Neutrophil (primary cell): ENCODE results near the gene DLEU7.

Experiments used
- H3K27ac ChIP-seq: fragments of 200-600 bp; sonication (generic); 2 replicates; pipeline ENCODE4 v1.5.1; 2016; ENCODE audit warnings: mild to moderate bottlenecking, moderate library complexity
- H3K27me3 ChIP-seq: fragments of 200-600 bp; sonication (generic); 2 replicates; pipeline ENCODE4 v1.6.0; 2016; ENCODE audit warnings: mild to moderate bottlenecking
- H3K36me3 ChIP-seq: fragments of 200-600 bp; sonication (generic); 2 replicates; pipeline ENCODE4 v1.5.1; 2017
- H3K4me1 ChIP-seq, 2 experiments: fragments of 200-600 bp in 1 of 2; sonication (generic) in 1 of 2; 1 replicate in 1 of 2; 2 replicates in 1 of 2; pipeline versions ENCODE4 v1.5.1 to v1.6.1; 2013 to 2016; ENCODE audit warnings: low read depth in 1 of 2, low read length in 1 of 2, mild to moderate bottlenecking in 1 of 2, moderate library complexity in 1 of 2; ENCODE audit not compliant: control insufficient read depth in 1 of 2, insufficient read depth in 1 of 2
- H3K4me3 ChIP-seq, 2 experiments: fragments of 200-600 bp in 1 of 2; sonication (generic) in 1 of 2; 1 replicate in 1 of 2; 2 replicates in 1 of 2; pipeline ENCODE4 v1.5.1; 2013 to 2016; ENCODE audit warnings: low read depth in 1 of 2, low read length in 1 of 2, mild to moderate bottlenecking in 1 of 2, moderate library complexity in 1 of 2
- H3K9me3 ChIP-seq: fragments of 200-600 bp; sonication (generic); 2 replicates; pipeline ENCODE4 v1.5.1; 2016
- TF ChIP-seq, protein P1 (sequence below): fragments of 200-600 bp; sonication (generic); IDR thresholded peaks from 2 replicates; pipeline ENCODE4 v1.5.1; 2016; ENCODE audit warnings: antibody characterized with exemption

DLEU7 gene

DNA sequence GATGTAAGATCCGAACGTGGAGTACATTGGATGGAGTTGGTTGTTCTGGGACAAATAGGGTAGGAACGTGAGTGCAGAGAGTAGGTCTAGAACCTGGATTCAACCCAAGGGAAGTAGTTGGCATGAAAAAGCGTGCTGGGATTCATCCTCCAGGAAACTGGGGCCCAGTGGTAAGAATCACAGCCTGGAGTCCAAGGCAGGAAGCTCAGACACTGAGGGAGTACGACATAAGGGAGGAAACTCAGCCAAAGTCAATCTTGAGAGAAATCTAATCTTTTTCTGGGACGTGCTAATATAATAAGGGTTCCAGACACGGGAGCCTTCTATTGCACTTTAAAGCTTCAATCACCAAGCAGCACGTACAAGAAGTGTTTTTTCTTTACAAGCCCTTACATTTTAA is 46.4 kb downstream of the DLEU7 start:
- H3K27ac ChIP-seq, result no peak overlapping the region
- TF ChIP-seq, protein P1, sequence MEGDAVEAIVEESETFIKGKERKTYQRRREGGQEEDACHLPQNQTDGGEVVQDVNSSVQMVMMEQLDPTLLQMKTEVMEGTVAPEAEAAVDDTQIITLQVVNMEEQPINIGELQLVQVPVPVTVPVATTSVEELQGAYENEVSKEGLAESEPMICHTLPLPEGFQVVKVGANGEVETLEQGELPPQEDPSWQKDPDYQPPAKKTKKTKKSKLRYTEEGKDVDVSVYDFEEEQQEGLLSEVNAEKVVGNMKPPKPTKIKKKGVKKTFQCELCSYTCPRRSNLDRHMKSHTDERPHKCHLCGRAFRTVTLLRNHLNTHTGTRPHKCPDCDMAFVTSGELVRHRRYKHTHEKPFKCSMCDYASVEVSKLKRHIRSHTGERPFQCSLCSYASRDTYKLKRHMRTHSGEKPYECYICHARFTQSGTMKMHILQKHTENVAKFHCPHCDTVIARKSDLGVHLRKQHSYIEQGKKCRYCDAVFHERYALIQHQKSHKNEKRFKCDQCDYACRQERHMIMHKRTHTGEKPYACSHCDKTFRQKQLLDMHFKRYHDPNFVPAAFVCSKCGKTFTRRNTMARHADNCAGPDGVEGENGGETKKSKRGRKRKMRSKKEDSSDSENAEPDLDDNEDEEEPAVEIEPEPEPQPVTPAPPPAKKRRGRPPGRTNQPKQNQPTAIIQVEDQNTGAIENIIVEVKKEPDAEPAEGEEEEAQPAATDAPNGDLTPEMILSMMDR, result no peak
- H3K36me3 ChIP-seq, result no peaks in the 10 kb centered on the region

DNA sequence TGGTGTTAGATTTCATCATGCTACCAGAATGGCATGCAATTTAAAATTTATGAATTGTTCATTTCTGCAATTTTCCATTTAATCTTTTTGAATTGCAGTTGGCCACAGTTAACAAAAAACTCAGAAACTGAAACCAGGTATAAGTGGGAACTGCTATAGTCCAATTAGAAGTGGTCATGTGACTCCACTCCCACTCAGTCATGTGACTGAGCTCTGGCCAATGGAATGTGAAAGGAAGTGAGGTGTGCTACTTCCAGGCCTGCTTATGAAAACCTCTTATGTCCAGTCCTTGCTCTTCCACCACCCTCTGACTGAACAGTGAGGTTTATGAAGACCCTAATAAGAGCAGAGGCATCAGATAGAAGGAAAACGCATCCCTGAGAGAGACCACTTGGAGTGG is 47.0 kb downstream of the DLEU7 start:
- Histone ChIP-seq H3K27me3 (no peaks in the 10 kb centered on the region), H3K27ac (no peak overlapping the region), H3K4me1 (no peaks in the 10 kb centered on the region), H3K9me3 (no peaks in the 10 kb centered on the region), H3K36me3 (no peaks in the 10 kb centered on the region), H3K4me3 (no peak overlapping the region)
- TF ChIP-seq, protein P1, result no peak

More for the DNA sequence above, 46.4 kb downstream of the DLEU7 start:
- no peaks in the 10 kb centered on the region for H3K27me3 ChIP-seq
- H3K4me3 ChIP-seq, result no peak overlapping the region
- no peaks in the 10 kb centered on the region for H3K9me3 ChIP-seq
- no peaks in the 10 kb centered on the region for H3K4me1 ChIP-seq

DNA sequence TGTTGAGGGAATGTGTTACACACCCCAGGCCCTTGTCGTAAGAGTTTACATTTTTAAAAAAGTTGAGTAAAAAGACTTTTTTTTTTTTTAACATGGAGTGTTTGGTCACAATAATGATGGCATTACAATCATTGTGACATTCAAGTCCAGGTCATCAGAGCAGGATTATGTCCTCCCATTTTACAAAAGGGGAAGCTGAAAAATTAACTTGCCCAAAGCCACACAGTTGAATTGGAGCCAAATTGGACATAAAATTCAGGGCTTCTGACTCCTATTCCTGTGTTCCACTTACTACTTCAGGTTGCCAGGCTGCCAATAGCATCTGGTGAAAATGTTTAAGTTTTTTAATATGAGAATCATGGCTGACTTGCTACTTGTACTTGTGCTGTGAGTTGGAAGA is 49.3 kb downstream of the DLEU7 start:
- Histone ChIP-seq H3K27ac (no peak overlapping the region), H3K9me3 (no peaks in the 10 kb centered on the region), H3K4me3 (no peak overlapping the region), H3K4me1 (no peaks in the 10 kb centered on the region), H3K36me3 (no peaks in the 10 kb centered on the region), H3K27me3 (no peaks in the 10 kb centered on the region)
- TF ChIP-seq, protein P1, result no peak

DNA sequence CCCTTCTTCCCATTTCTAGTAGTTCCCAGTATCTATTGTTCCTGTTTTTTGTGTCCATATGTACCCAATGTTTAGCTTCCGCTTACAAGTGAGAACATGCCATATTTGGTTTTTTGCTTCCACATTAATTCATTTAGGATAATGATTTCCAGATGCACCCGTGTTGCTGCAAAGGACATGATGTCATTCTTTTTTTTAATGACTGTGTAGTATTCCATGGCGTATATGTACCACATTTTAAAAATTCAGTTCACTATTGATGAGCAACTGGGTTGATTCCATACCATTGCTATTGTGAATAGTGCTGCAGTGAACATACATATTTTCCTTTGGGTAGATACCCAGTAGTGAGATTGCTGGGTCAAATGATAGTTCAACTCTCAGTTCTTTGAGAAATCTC is 50.5 kb downstream of the DLEU7 start:
- no peak overlapping the region for H3K4me3 ChIP-seq
- H3K27me3 ChIP-seq, result no peaks in the 10 kb centered on the region
- H3K9me3 ChIP-seq, result no peaks in the 10 kb centered on the region
- no peak overlapping the region for H3K27ac ChIP-seq
- TF ChIP-seq, protein P1, result no peak
- H3K36me3 ChIP-seq, result no peaks in the 10 kb centered on the region
- H3K4me1 ChIP-seq, result no peaks in the 10 kb centered on the region

DNA sequence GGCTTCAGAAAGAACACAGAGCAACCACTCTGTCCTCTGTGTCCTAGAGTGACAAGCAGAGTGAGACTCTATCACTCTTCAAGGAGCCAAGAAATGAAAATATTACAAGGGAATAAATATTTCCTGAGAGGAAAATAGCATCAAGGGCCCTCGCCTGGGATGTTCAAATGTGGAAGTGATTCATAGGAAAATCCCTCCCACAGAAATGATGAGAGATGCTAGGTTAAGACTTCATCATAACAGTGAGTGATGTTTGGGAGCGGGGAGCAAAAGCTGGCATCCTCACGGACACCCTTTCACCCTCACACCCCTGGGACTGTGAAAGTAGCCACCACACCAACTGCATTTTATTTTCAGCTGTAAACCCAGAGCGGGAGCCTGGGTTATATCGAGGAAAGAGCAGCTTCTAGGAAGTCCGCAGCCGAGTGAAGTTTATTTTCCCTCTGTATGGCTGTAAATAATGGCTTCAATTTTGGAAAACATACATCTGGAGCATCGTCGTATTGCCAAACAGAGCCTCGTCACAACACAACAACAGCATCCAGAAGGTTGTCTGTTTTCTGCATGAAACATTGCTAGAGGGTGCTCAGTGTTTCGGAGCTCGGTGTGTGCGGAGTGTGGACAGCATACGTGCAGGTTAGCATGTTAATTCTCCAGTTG is 54.8 kb downstream of the DLEU7 start:
- TF ChIP-seq, protein P1, result no peak
- no peak overlapping the region for H3K4me3 ChIP-seq
- H3K27ac ChIP-seq, result no peak overlapping the region
- no peaks in the 10 kb centered on the region for H3K27me3 ChIP-seq
- H3K9me3 ChIP-seq, result no peaks in the 10 kb centered on the region
- H3K36me3 ChIP-seq, result no peaks in the 10 kb centered on the region
- no peaks in the 10 kb centered on the region for H3K4me1 ChIP-seq
